Mucosa of rectum (tissue), 2 donors: Measurements from ENCODE around the gene CDCA3.

Experiments used
- H3K27ac ChIP-seq, 2 donors: one replicate each; pipeline ENCODE4 v1.7.0; 2013; ENCODE audit warnings: inconsistent platforms in 2 of 2, low read depth in 2 of 2, low read length in 2 of 2
- H3K27me3 ChIP-seq, 2 donors: one replicate each; pipeline ENCODE4 v1.7.0; 2013; ENCODE audit warnings: low read length in 2 of 2; ENCODE audit not compliant: control insufficient read depth in 2 of 2, insufficient read depth in 2 of 2
- H3K36me3 ChIP-seq, 2 donors: one replicate each; pipeline ENCODE4 v1.7.0; 2013; ENCODE audit warnings: low read length in 2 of 2; ENCODE audit not compliant: control insufficient read depth in 2 of 2, insufficient read depth in 2 of 2
- H3K4me1 ChIP-seq, 2 donors: one replicate each; pipeline ENCODE4 v1.7.0; 2013; ENCODE audit warnings: low read length in 2 of 2, mild to moderate bottlenecking in 1 of 2; ENCODE audit not compliant: control insufficient read depth in 2 of 2, insufficient read depth in 2 of 2
- H3K4me3 ChIP-seq, 2 donors: one replicate each; pipeline ENCODE4 v1.7.0; 2013; ENCODE audit warnings: low read length in 2 of 2
- H3K9ac ChIP-seq, 2 donors: one replicate each; pipeline ENCODE4 v1.7.0; 2013; ENCODE audit warnings: low read length in 2 of 2, low read depth in 1 of 2, mild to moderate bottlenecking in 1 of 2
- H3K9me3 ChIP-seq, 2 donors: one replicate each; pipeline ENCODE4 v1.7.0; 2013; ENCODE audit warnings: low read length in 2 of 2; ENCODE audit not compliant: control insufficient read depth in 2 of 2
- donor health status: healthy.
- donor health status: Normal muscosa, but diverticular disease.

CDCA3 gene

GRCh38 chr12:6810758-6811157, 40.3 kb downstream of the CDCA3 start:
- Histone ChIP-seq H3K4me1 (no peaks in the 10 kb centered on the region), H3K9ac (no peak overlapping the region), H3K27me3 (no peaks in the 10 kb centered on the region), H3K27ac (no peak overlapping the region), H3K4me3 (no peak overlapping the region), H3K9me3 (no peaks in the 10 kb centered on the region), H3K36me3 (peaks cover 0 to 5% of the 10 kb centered on the region in 2 donors)

- H3K9ac ChIP-seq = no peak overlapping the region
- H3K36me3 ChIP-seq = no peaks in the 10 kb centered on the region
- H3K27ac ChIP-seq = no peak overlapping the region
- H3K27me3 ChIP-seq = no peaks in the 10 kb centered on the region
- H3K4me1 ChIP-seq = no peaks in the 10 kb centered on the region
- no peak overlapping the region for H3K4me3 ChIP-seq
- H3K9me3 ChIP-seq = no peaks in the 10 kb centered on the region
Measured at GRCh38 chr12:6809056-6809455, 42.0 kb downstream of the CDCA3 start.

- H3K4me3 ChIP-seq = no peak overlapping the region
- no peaks in the 10 kb centered on the region for H3K36me3 ChIP-seq
- H3K9ac ChIP-seq = no peak overlapping the region
- H3K9me3 ChIP-seq = no peaks in the 10 kb centered on the region
- H3K4me1 ChIP-seq = no peaks in the 10 kb centered on the region
- H3K27ac ChIP-seq = no peak overlapping the region
- H3K27me3 ChIP-seq = no peaks in the 10 kb centered on the region
Measured at GRCh38 chr12:6807170-6807569, 43.9 kb downstream of the CDCA3 start.

GRCh38 chr12:6799147-6799546, 51.9 kb downstream of the CDCA3 start:
- Histone ChIP-seq H3K4me1 (no peaks in the 10 kb centered on the region), H3K9me3 (no peaks in the 10 kb centered on the region), H3K27ac (no peak overlapping the region), H3K9ac (no peak overlapping the region), H3K27me3 (peaks cover 0 to 2% of the 10 kb centered on the region in 2 donors), H3K36me3 (no peaks in the 10 kb centered on the region), H3K4me3 (no peak overlapping the region)
